Endothelial cell of umbilical vein (primary cell): Measurements from ENCODE around the gene CITED2.

Experiments used
- CTCF ChIP-seq, 2 donors: IDR thresholded peaks; 1 replicate in 1 of 2; 2 replicates in 1 of 2; pipeline ENCODE4 v1.5.1; 2011; ENCODE audit warnings: low read length in 2 of 2, mild to moderate bottlenecking in 2 of 2, moderate library complexity in 2 of 2, control low read depth in 1 of 2, inconsistent platforms in 1 of 2, low read depth in 1 of 2; ENCODE audit not compliant: insufficient read depth in 1 of 2; ENCODE audit errors: extremely low read depth in 1 of 2
- EZH2 ChIP-seq: IDR thresholded peaks from 2 replicates; pipeline ENCODE4 v1.6.1; 2012; ENCODE audit warnings: borderline replicate concordance, low read depth, mild to moderate bottlenecking, moderate library complexity, low read length, inconsistent platforms; ENCODE audit not compliant: severe bottlenecking
- JUN ChIP-seq: IDR thresholded peaks from 2 replicates; pipeline ENCODE4 v1.6.1; 2011; ENCODE audit warnings: borderline replicate concordance, low read depth; ENCODE audit not compliant: insufficient read length, insufficient read depth
- MYC ChIP-seq: IDR thresholded peaks from one replicate; pipeline ENCODE4 v1.6.1; 2011; ENCODE audit warnings: mild to moderate bottlenecking, low read depth, low read length
- POLR2A ChIP-seq: IDR thresholded peaks from 2 replicates; pipeline ENCODE4 v1.6.1; 2012; ENCODE audit warnings: low read depth, mild to moderate bottlenecking, control low read depth, low read length

GRCh38 chr6:139386404-139386803 is 12.0 kb upstream of the CITED2 start:
- TF ChIP-seq EZH2 (no peak), JUN (no peak), CTCF (IDR thresholded peaks at IDR 0.05; ENCODE audit: extremely low read depth in 1 of 2, insufficient read depth in 1 of 2, low read depth in 1 of 2, low read length in 2 of 2) (no peak), POLR2A (no peak), MYC (no peak)
